Measurements from ENCODE around the gene RORB.
"Not testable (repeated sequence)": the region's sequence is repeated elsewhere in the genome, so short reads cannot be mapped to it uniquely, and the experiment has no call there.

RORB gene

DNA sequence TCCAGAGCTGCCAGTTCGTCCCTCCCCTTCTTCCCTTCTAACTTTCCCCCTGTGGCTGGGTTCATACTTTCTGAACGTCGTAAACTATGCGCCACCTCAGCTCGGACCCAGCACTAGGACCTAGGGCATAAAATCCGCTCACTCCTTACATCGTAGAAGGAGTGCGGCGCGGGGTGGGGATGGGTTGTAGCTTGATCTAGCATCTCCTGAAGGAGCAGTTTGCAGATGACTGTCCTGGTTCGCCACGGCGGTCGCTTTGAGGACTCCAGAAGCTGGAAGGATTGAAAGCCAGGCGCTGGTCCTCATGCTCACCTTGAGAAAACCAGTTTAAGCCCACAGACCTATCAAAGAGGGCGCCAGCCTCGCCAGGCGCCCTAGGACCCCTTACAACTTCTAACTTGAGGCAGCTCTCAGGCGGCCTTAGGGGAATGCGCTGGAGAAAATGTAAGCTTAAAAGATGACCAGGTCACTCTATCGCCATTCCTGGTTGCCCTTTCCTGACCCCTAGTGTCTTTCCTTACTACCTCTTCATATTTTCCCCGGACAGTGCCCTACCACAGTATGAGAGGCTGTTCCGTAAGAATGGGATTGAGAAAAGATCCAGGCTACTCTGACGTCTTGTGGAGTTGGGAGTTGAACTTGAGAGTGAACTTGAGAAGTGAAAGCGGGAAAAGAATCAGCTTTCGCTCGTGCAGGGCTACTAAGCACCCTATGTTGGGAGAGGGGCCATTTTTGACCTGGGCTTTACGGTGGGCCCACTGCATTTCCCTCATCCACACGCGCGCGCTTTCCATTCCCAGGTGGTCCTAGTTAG is 2.8 kb downstream of the RORB start:
- Mint-ChIP-seq H3K4me1 (peaks cover 46% of the 10 kb centered on the region), H3K27me3 (peaks cover 65% of the 10 kb centered on the region)
- DNase-seq: no peak

DNA sequence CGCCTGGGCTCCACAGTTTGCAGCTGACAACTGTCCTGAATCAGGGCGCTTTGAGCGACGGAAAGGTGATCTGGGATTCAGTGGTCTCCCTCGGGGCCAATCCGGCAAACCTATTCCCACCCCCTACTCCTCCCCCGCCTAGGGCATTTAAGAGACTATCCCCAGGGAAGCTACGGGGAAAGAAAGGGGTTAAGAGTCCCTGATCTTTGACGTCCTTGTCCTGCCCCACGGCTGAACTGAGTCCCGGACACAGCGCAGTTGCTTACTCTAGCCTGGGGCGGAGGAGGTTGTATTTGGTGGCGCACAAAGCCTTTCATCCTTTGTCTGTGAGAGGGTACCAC is 3.4 kb downstream of the RORB start:
- H3K27me3 Mint-ChIP-seq: peaks cover 65% of the 10 kb centered on the region
- ATAC-seq (no peak), DNase-seq (no peak)
- peaks cover 46% of the 10 kb centered on the region for H3K4me1 Mint-ChIP-seq
- H3K9me3 Mint-ChIP-seq: no peaks in the 10 kb centered on the region
- peak overlapping the region in 1 of 2 donors; percentile 71 for H3K4me3 Mint-ChIP-seq
- H3K27ac Mint-ChIP-seq: no peak overlapping the region

More for the DNA sequence above, 2.8 kb downstream of the RORB start:
- H3K9me3 Mint-ChIP-seq: no peaks in the 10 kb centered on the region
- peak overlapping the region; percentile 71 to 87 for H3K4me3 Mint-ChIP-seq
- H3K27ac Mint-ChIP-seq: no peak overlapping the region
- no peak for ATAC-seq

GRCh38 chr9:74501570-74501969 is 4.4 kb downstream of the RORB start:
- DNase-seq: no peak
- no peak for ATAC-seq
- no peaks in the 10 kb centered on the region for H3K9me3 Mint-ChIP-seq
- H3K4me3 Mint-ChIP-seq: no peak overlapping the region
- peaks cover 43% of the 10 kb centered on the region for H3K4me1 Mint-ChIP-seq
- H3K27ac Mint-ChIP-seq: no peak overlapping the region
- peaks cover 59% of the 10 kb centered on the region for H3K27me3 Mint-ChIP-seq

DNA sequence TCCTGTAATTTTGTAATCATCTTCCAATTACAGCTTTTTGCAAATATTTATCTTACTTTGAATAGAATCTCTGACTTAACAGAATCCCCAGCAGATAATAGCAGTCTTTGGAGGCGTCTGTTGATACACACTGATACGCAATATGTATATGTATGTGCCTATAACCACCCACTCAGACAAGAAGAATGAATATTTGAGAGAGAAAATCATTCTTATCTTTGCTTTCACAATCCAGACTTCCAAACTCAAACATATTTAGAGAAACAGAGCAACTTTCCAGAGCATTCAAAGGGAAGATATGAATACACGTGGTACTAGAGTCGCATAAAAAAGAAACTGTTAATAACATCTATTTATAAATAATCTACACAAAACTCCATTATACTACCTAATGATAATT is 6.1 kb downstream of the RORB start:
- no peaks in the 10 kb centered on the region for H3K9me3 Mint-ChIP-seq
- no peak overlapping the region for H3K4me3 Mint-ChIP-seq
- H3K27me3 Mint-ChIP-seq: peaks cover 43% of the 10 kb centered on the region
- DNase-seq (no peak), ATAC-seq (no peak)
- peaks cover 26% of the 10 kb centered on the region for H3K4me1 Mint-ChIP-seq
- H3K27ac Mint-ChIP-seq: no peak overlapping the region

DNA sequence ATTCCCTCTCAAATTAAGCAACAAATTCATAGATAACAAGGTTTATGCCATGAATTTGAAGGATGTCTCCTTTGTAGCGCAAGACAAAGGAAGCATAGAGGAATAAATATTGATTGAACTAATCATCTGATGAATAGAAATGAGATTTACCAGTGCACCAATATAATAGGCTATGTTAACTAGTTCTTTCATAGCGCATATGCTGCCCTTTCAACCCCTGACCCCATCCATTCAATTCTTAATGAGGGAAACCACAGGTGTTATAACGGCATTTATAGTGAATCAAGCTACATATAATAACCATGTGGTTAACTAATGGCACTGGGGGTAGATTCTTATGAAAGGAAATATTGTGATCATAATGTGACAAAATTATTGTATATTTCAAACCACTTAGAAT is 6.5 kb downstream of the RORB start:
- ATAC-seq: no peak
- Mint-ChIP-seq H3K27ac (no peak overlapping the region), H3K9me3 (no peaks in the 10 kb centered on the region), H3K4me1 (peaks cover 22% of the 10 kb centered on the region), H3K4me3 (no peak overlapping the region), H3K27me3 (peaks cover 38% of the 10 kb centered on the region)
- no peak for DNase-seq

- no peak overlapping the region for H3K4me3 Mint-ChIP-seq
- no peak overlapping the region for H3K27ac Mint-ChIP-seq
- ATAC-seq (no peak), DNase-seq (no peak)
- H3K27me3 Mint-ChIP-seq: no peaks in the 10 kb centered on the region
- no peaks in the 10 kb centered on the region for H3K4me1 Mint-ChIP-seq
- no peaks in the 10 kb centered on the region for H3K9me3 Mint-ChIP-seq
Observed at GRCh38 chr9:74511333-74511732, 14.2 kb downstream of the RORB start.

DNA sequence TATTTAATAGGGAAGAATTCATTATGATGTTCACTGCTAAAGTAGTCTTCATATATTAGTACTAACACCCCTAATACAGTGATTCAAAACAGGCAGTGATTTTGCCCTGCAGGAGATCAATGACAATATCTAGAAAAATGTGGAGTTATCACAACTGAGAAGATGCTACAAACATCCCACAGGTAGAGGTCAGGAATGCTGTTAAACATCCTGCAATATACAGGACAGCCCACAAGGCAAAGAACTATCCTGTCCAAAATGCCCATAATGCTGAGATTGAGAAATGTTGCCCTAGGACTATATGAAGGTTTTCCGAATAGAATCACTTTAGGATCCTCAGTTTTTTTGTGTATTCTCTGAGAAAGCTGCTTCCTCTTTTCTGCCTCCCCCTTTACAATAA is 15.3 kb downstream of the RORB start:
- Mint-ChIP-seq H3K27ac (no peak overlapping the region), H3K4me3 (no peak overlapping the region), H3K27me3 (no peaks in the 10 kb centered on the region), H3K4me1 (no peaks in the 10 kb centered on the region), H3K9me3 (no peaks in the 10 kb centered on the region)
- ATAC-seq (no peak), DNase-seq (no peak)

DNA sequence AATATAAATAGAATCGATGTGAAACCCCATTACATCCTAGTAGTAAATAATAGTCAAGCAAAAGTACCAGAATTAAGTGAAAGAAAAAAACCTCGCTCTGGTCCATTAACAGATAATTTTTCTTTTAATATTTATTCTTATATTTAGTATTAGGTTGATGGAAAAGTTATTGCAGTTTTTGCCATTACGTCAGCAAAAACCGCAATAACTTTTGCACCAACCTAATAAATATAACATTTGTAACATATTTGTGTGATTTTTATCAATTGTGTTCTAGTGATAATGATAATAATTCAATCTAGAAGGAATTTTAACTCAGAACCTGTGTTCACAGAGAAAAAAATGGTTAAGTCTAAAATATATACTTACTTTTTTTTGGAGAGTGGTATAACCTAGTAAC is 16.1 kb downstream of the RORB start:
- no peak for DNase-seq
- Mint-ChIP-seq H3K9me3 (no peaks in the 10 kb centered on the region), H3K4me3 (no peak overlapping the region), H3K27me3 (no peaks in the 10 kb centered on the region), H3K4me1 (no peaks in the 10 kb centered on the region), H3K27ac (no peak overlapping the region)
- ATAC-seq: no peak

DNA sequence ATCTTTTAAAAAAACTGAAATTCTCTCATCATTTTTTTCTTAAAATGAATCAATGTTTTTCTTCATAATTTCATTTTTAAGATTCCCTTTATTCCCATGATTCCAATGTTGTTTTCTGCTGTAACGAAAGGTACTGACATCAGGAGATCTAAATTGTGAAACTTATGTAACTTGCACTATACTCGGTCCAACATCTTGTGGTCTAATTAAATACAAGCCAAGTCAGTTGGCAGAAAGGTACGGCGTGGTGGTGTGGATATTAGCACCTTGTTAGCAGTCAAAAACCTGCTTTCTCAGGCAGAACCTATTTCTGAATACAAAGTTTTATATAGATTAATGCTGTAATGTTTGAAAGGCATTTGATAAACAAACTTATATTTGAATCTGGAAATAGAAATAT is 20.1 kb downstream of the RORB start:
- ATAC-seq (no peak), DNase-seq (no peak)
- Mint-ChIP-seq H3K4me3 (no peak overlapping the region), H3K4me1 (no peaks in the 10 kb centered on the region), H3K27ac (no peak overlapping the region), H3K9me3 (no peaks in the 10 kb centered on the region), H3K27me3 (no peaks in the 10 kb centered on the region)

- Mint-ChIP-seq H3K27ac (no peak overlapping the region), H3K27me3 (no peaks in the 10 kb centered on the region), H3K4me1 (no peaks in the 10 kb centered on the region), H3K4me3 (no peak overlapping the region), H3K9me3 (no peaks in the 10 kb centered on the region)
- ATAC-seq (no peak), DNase-seq (no peak)
Observed at GRCh38 chr9:74519419-74519818, 22.3 kb downstream of the RORB start.

DNA sequence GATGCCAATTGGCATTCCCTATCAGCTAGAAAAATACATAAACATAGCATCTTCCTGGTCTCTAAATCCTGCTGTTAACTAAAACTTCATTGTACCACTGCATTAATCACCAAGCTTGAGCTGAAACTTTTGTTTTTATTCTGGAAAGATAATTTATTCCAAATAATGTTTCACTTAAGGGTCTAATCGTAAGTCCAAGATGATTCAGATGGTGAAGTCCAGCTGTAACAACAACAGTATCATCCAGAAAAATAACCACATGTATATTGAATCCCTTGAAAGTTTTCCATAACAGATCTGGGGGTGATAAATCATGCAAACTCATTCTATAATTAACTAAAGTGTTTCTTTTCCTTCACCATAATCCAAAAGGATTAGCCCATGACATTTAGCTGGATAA is 23.9 kb downstream of the RORB start:
- no peaks in the 10 kb centered on the region for H3K9me3 Mint-ChIP-seq
- DNase-seq (no peak), ATAC-seq (no peak)
- no peaks in the 10 kb centered on the region for H3K4me1 Mint-ChIP-seq
- H3K27ac Mint-ChIP-seq: no peak overlapping the region
- H3K27me3 Mint-ChIP-seq: peaks cover under 1% of the 10 kb centered on the region
- no peak overlapping the region for H3K4me3 Mint-ChIP-seq

DNA sequence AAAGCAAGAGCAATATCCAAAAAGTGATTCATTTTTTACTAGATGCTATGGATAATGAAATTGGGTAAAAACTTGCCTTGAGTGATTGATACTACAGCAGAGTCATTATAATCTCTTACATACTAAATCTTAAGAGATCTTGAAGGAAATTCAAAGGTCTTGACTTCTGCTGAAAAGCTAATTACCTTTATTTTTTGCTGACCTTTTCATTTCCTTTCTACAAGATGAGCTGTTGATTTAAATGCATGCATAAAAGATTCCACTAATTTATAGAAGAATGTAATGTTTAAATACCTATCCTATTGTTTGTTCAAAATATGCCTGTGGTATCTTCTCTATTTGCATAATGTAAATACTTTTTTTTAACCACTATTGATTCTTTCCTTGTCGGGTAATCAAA is 27.2 kb downstream of the RORB start:
- no peak overlapping the region for H3K27ac Mint-ChIP-seq
- no peaks in the 10 kb centered on the region for H3K9me3 Mint-ChIP-seq
- no peaks in the 10 kb centered on the region for H3K4me1 Mint-ChIP-seq
- DNase-seq (no peak), ATAC-seq (no peak)
- peaks cover 8% of the 10 kb centered on the region for H3K27me3 Mint-ChIP-seq
- H3K4me3 Mint-ChIP-seq: no peak overlapping the region

GRCh38 chr9:74526215-74526614 is 29.1 kb downstream of the RORB start:
- Mint-ChIP-seq H3K4me3 (no peak overlapping the region), H3K27me3 (peaks cover 8% of the 10 kb centered on the region), H3K9me3 (no peaks in the 10 kb centered on the region), H3K27ac (no peak overlapping the region), H3K4me1 (no peaks in the 10 kb centered on the region)
- ATAC-seq: no peak
- no peak for DNase-seq

DNA sequence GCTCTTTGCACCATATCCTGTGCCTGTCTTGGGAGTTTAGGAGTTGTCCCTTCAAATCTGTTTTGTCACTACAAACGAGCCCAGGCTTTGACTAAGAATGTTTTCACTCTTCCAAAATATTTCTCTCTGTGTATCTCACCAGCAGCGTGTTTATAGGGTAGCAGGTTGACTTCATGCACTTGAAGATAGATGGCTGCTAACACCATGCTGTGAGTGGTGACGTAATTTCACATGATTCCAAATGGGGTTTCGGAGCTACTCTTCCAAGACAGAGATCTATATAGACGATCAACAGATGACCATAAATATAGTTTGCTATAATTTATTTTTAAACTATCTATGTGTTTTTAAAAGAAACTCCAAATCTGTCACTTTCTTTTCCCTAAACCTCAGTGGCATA is 30.6 kb downstream of the RORB start:
- H3K4me3 Mint-ChIP-seq: no peak overlapping the region
- H3K27me3 Mint-ChIP-seq: peaks cover 8% of the 10 kb centered on the region
- no peaks in the 10 kb centered on the region for H3K9me3 Mint-ChIP-seq
- H3K27ac Mint-ChIP-seq: no peak overlapping the region
- DNase-seq (no peak), ATAC-seq (no peak)
- H3K4me1 Mint-ChIP-seq: no peaks in the 10 kb centered on the region

DNA sequence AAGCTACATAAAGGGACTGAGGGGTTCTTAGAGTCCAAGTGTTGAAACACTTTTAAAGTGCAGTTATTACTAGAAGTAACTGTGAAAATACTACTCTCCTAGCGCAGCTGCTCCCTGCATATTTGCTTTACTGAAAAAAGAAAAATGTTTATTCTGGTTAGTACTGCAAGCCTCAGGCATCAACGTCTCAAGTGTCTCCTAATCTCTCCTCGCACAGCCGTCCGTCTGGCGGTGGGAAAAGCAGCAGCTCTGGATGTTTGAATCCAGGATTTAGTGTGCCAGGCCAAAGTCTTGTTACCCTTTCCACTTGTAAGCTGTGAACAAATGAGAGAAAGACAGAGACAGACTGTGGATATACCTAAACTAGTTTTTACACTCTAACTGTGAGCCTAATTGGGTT is 31.1 kb downstream of the RORB start:
- no peaks in the 10 kb centered on the region for H3K4me1 Mint-ChIP-seq
- no peaks in the 10 kb centered on the region for H3K9me3 Mint-ChIP-seq
- peaks cover 8% of the 10 kb centered on the region for H3K27me3 Mint-ChIP-seq
- ATAC-seq: no peak
- H3K27ac Mint-ChIP-seq: no peak overlapping the region
- no peak for DNase-seq
- H3K4me3 Mint-ChIP-seq: no peak overlapping the region

- not testable (repeated sequence) for DNase-seq, ATAC-seq, H3K4me3 Mint-ChIP-seq, H3K27ac Mint-ChIP-seq, H3K4me1 Mint-ChIP-seq, H3K27me3 Mint-ChIP-seq, H3K9me3 Mint-ChIP-seq
Observed at GRCh38 chr9:74530458-74530857, 33.3 kb downstream of the RORB start.

GRCh38 chr9:74533253-74533652 is 36.1 kb downstream of the RORB start:
- ATAC-seq: no peak
- H3K27ac Mint-ChIP-seq: no peak overlapping the region
- H3K4me1 Mint-ChIP-seq: no peaks in the 10 kb centered on the region
- H3K27me3 Mint-ChIP-seq: no peaks in the 10 kb centered on the region
- no peak overlapping the region for H3K4me3 Mint-ChIP-seq
- no peak for DNase-seq
- H3K9me3 Mint-ChIP-seq: no peaks in the 10 kb centered on the region

Data from stimulated activated naive CD8-positive, alpha-beta T cell treated with anti-CD3 and anti-CD28 coated beads, Interleukin-15, amount 100 ng/mL, for 72 hours (primary cell).